Panc1 (cell line): ENCODE data around the gene FOXF2. TPM values are rescaled to one million over a fixed set of nuclear protein-coding genes. Genes with fewer than 3 reads are reported as not detected.

ENCODE experiments used
- ATAC-seq: fragments of 200-7000 bp; cut with Tn5 transposase; 2 replicates; pipeline ENCODE4 v1.9.1; 2020; ENCODE audit warnings: mild to moderate bottlenecking, moderate library complexity
- BruUV-seq: library from RNA; stranded (reverse); fragments of 400-500 nt; replicated peaks from 2 replicates; lab custom pipeline; 2021; lab: Mats Ljungman, UMichigan
- CTCF ChIA-PET: fragments of 300-600 bp; sonication (Branson Sonifier 250); formaldehyde crosslinking; loops from one replicate; lab custom pipeline; 2022; ENCODE audit warnings: antibody characterized with exemption; lab: Charles Lee
- POLR2A ChIA-PET: fragments of 300-600 bp; sonication (Branson Sonifier 250); formaldehyde crosslinking; loops from one replicate; lab custom pipeline; 2022; ENCODE audit warnings: antibody characterized with exemption; lab: Charles Lee
- DNase-seq: peaks from one replicate; pipeline ENCODE4 v3.0.0-alpha.2; 2010; ENCODE audit warnings: low read depth, low spot score
- H3K27ac ChIP-seq: 2 replicates; pipeline ENCODE4 v1.5.1; 2011; ENCODE audit warnings: mild to moderate bottlenecking, low read length, inconsistent platforms
- H3K27me3 ChIP-seq: fragments of 200-500 bp; sonication (Bioruptor generic); 2 replicates; pipeline ENCODE4 v1.6.0; 2014; ENCODE audit warnings: low read length, inconsistent platforms; ENCODE audit not compliant: control insufficient read depth, insufficient read depth
- H3K36me3 ChIP-seq: fragments of 200-500 bp; sonication (Bioruptor generic); 2 replicates; pipeline ENCODE4 v1.5.1; 2014; ENCODE audit warnings: inconsistent platforms, mild to moderate bottlenecking, low read length, moderate library complexity; ENCODE audit not compliant: control insufficient read depth, insufficient read depth
- H3K4me1 ChIP-seq: 2 replicates; pipeline ENCODE4 v1.5.1; 2011; ENCODE audit warnings: inconsistent platforms, mild to moderate bottlenecking, low read length, moderate library complexity; ENCODE audit not compliant: control insufficient read depth, insufficient read depth
- H3K4me3 ChIP-seq, 2 experiments: 2 replicates each; pipeline ENCODE4 v1.5.1; 2011 to 2012; ENCODE audit warnings: low read depth in 2 of 2, low read length in 2 of 2, mild to moderate bottlenecking in 2 of 2, inconsistent platforms in 1 of 2, moderate library complexity in 1 of 2
- H3K9me3 ChIP-seq: fragments of 200-500 bp; sonication (Bioruptor generic); 2 replicates; pipeline ENCODE4 v1.5.1; 2014; ENCODE audit warnings: low read depth, mild to moderate bottlenecking, inconsistent platforms, low read length, moderate library complexity; ENCODE audit not compliant: control insufficient read depth, insufficient read depth
- CTCF ChIP-seq: fragments of 450-650 bp; IDR thresholded peaks from 2 replicates; pipeline ENCODE4 v1.5.1; 2017; ENCODE audit warnings: mild to moderate bottlenecking
- POLR2AphosphoS5 ChIP-seq: IDR thresholded peaks from 2 replicates; pipeline ENCODE4 v1.6.1; 2012; ENCODE audit warnings: mild to moderate bottlenecking, low read depth, low read length, moderate library complexity
- REST ChIP-seq, 2 experiments: IDR thresholded peaks; 2 replicates each; pipeline ENCODE4 v1.6.1; 2011 to 2012; ENCODE audit warnings: low read depth in 2 of 2, control low read depth in 1 of 2, low read length in 1 of 2, mild to moderate bottlenecking in 1 of 2, moderate library complexity in 1 of 2; ENCODE audit not compliant: insufficient read depth in 1 of 2
- SIN3A ChIP-seq: IDR thresholded peaks from 2 replicates; pipeline ENCODE4 v1.6.1; 2012; ENCODE audit warnings: low read depth, mild to moderate bottlenecking, low read length, moderate library complexity, borderline replicate concordance; ENCODE audit not compliant: insufficient read depth
- TCF7L2 ChIP-seq: IDR thresholded peaks from 2 replicates; pipeline ENCODE4 v1.6.1; 2011; ENCODE audit warnings: mild to moderate bottlenecking, low read depth, low read length, inconsistent platforms
- in situ Hi-C: cut with HindIII; loops from 2 replicates; pipeline ENCODE4 v1.10.0; 2016; ENCODE audit warnings: low sequenced_read_pairs, low pct_unique_long_range_greater_than_20kb
- intact Hi-C: fragments of 100-400 bp; cut with micrococcal nuclease; formaldehyde crosslinking; loops from one replicate; pipeline ENCODE4 v1.10.0; 2022; ENCODE audit not compliant: unreplicated experiment
- total RNA-seq: library from RNA; stranded (reverse); gene quantifications from one replicate; pipeline ENCODE4 v1.2.1, GENCODE V29; 2021; ENCODE audit not compliant: unreplicated experiment

FOXF2 gene
- total RNA-seq, 1 experiment from 2014 or later, result 12.7 TPM

- no peaks in the 10 kb centered on the region for H3K36me3 ChIP-seq
- H3K4me1 ChIP-seq, result peaks cover 12% of the 10 kb centered on the region
- DNase-seq, result no peak
- H3K9me3 ChIP-seq, result no peaks in the 10 kb centered on the region
- H3K4me3 ChIP-seq, result no peak overlapping the region
- no peak overlapping the region for H3K27ac ChIP-seq
- intact Hi-C loops (loop anchor here (5.0 kb wide), 2 partner anchors 72 to 587 kb away; partner anchors contain the start of gene FOXQ1), in situ Hi-C loops (no loop called here)
- TF ChIP-seq SIN3A, result no peak
- TF ChIP-seq REST (IDR thresholded peaks at IDR 0.05; ENCODE audit: insufficient read depth in 1 of 2, low read depth in 2 of 2, low read length in 1 of 2), result no peak
- no peak for TF ChIP-seq POLR2AphosphoS5
- TF ChIP-seq TCF7L2, result no peak
- TF ChIP-seq CTCF, result no peak
- H3K27me3 ChIP-seq, result no peaks in the 10 kb centered on the region
- ChIA-PET CTCF (no interaction called here), POLR2A (no interaction called here)
- BruUV-seq, result no TSS peak
- ATAC-seq, result no peak
Observed at GRCh38 chr6:1384549-1385128, 4.7 kb upstream of the FOXF2 start.

- intact Hi-C loops, result loop anchor here (5.0 kb wide), 1 partner anchor 73 kb away; the partner anchor contains the start of gene FOXQ1
- DNase-seq (no peak), ATAC-seq (no peak)
- TF ChIP-seq POLR2AphosphoS5, result no peak
- TF ChIP-seq REST (IDR thresholded peaks at IDR 0.05; ENCODE audit: insufficient read depth in 1 of 2, low read depth in 2 of 2, low read length in 1 of 2), result no peak
- TF ChIP-seq CTCF, result no peak
- no peak for TF ChIP-seq SIN3A
- TF ChIP-seq TCF7L2, result no peak
- Histone ChIP-seq H3K4me3 (no peak overlapping the region), H3K4me1 (peaks cover 10% of the 10 kb centered on the region), H3K27ac (no peak overlapping the region), H3K36me3 (no peaks in the 10 kb centered on the region), H3K9me3 (no peaks in the 10 kb centered on the region), H3K27me3 (no peaks in the 10 kb centered on the region)
- in situ Hi-C loops, result no loop called here
- ChIA-PET CTCF (interaction anchor here (0.6 kb wide), 1 partner anchor 12 kb away, joined by 8 read pairs; no protein-coding TSS in a partner anchor), POLR2A (no interaction called here)
- no TSS peak for BruUV-seq
Observed at GRCh38 chr6:1385129-1386037, 4.0 kb upstream of the FOXF2 start.
